SK-N-SH (cell line): ENCODE results near the gene NUTF2. TPM values are rescaled to one million over a fixed set of nuclear protein-coding genes. Genes with fewer than 3 reads are reported as not detected.

ENCODE experiments used
- CTCF ChIA-PET: fragments of 300-600, 350-600 bp; formaldehyde crosslinking; extraction: SDS; loops from one replicate; lab custom pipeline; 2021; lab: Yijun Ruan, JAX
- POLR2A ChIA-PET: fragments of 350-600 bp; sonication (Branson Sonifier 250); formaldehyde crosslinking; extraction: SDS; loops from one replicate; lab custom pipeline; 2020; ENCODE audit warnings: antibody characterized with exemption, inconsistent platforms; lab: Yijun Ruan, JAX
- DNase-seq: peaks from one replicate; pipeline ENCODE4 v3.0.0; 2012
- H2AFZ ChIP-seq: fragments of 200-600 bp; sonication (generic); 2 replicates; pipeline ENCODE4 v1.8.1; 2016; ENCODE audit warnings: antibody characterized with exemption, mild to moderate bottlenecking, low read depth
- H3F3A ChIP-seq: fragments of 200-600 bp; sonication (generic); replicated peaks from 2 replicates; pipeline ENCODE3; 2016; ENCODE audit warnings: antibody characterized with exemption, mild to moderate bottlenecking; ENCODE audit not compliant: insufficient read depth
- H3K27ac ChIP-seq, 2 experiments: fragments of 200-500 bp in 1 of 2; fragments of 200-600 bp in 1 of 2; sonication (Bioruptor generic) in 1 of 2; sonication (generic), shearing (Covaris generic) in 1 of 2; 2 replicates each; pipeline versions ENCODE4 v1.5.1 to v1.6.1; 2014 to 2016; ENCODE audit warnings: low read depth in 2 of 2, inconsistent platforms in 1 of 2, low read length in 1 of 2, mild to moderate bottlenecking in 1 of 2, mixed read lengths in 1 of 2
- H3K27me3 ChIP-seq: fragments of 200-600 bp; sonication (generic), shearing (Covaris generic); 2 replicates; pipeline ENCODE4 v1.6.1; 2016; ENCODE audit warnings: mixed run types; ENCODE audit not compliant: insufficient read depth
- H3K36me3 ChIP-seq, 2 experiments: fragments of 200-500 bp in 1 of 2; fragments of 200-600 bp in 1 of 2; sonication (Bioruptor generic) in 1 of 2; sonication (generic) in 1 of 2; replicated peaks in 1 of 2; 2 replicates each; pipeline versions ENCODE3 to v1.5.1; 2014 to 2016; ENCODE audit warnings: low read length in 1 of 2, mild to moderate bottlenecking in 1 of 2; ENCODE audit not compliant: insufficient read depth in 2 of 2, control insufficient read depth in 1 of 2
- H3K4me1 ChIP-seq, 2 experiments: fragments of 200-500 bp in 1 of 2; fragments of 200-600 bp in 1 of 2; sonication (Bioruptor generic) in 1 of 2; sonication (generic), shearing (Covaris generic) in 1 of 2; 2 replicates each; pipeline versions ENCODE4 v1.5.1 to v1.6.1; 2014 to 2016; ENCODE audit warnings: low read depth in 1 of 2, low read length in 1 of 2, mixed run types in 1 of 2; ENCODE audit not compliant: insufficient read depth in 2 of 2, control insufficient read depth in 1 of 2
- H3K4me2 ChIP-seq: fragments of 200-600 bp; sonication (generic), shearing (Covaris generic); 2 replicates; pipeline ENCODE4 v1.6.1; 2017; ENCODE audit warnings: mixed run types
- H3K4me3 ChIP-seq, 2 experiments: fragments of 200-500 bp in 1 of 2; fragments of 200-600 bp in 1 of 2; sonication (Bioruptor generic) in 1 of 2; sonication (generic), shearing (Covaris generic) in 1 of 2; 2 replicates each; pipeline versions ENCODE4 v1.5.1 to v1.8.1; 2014 to 2016; ENCODE audit warnings: low read depth in 2 of 2, inconsistent platforms in 1 of 2, low read length in 1 of 2, mild to moderate bottlenecking in 1 of 2, mixed read lengths in 1 of 2, moderate library complexity in 1 of 2
- H3K79me2 ChIP-seq: fragments of 200-600 bp; sonication (generic); 2 replicates; pipeline ENCODE4 v1.8.1; 2017; ENCODE audit warnings: mild to moderate bottlenecking; ENCODE audit not compliant: insufficient read depth
- H3K9ac ChIP-seq: fragments of 200-600 bp; sonication (generic); 2 replicates; pipeline ENCODE4 v1.6.1; 2017; ENCODE audit warnings: mixed run types
- H3K9me2 ChIP-seq: fragments of 200-600 bp; sonication (generic); 2 replicates; pipeline ENCODE4 v1.6.1; 2017; ENCODE audit warnings: mixed run types
- H3K9me3 ChIP-seq: fragments of 200-600 bp; sonication (generic); 2 replicates; pipeline ENCODE4 v1.6.1; 2017; ENCODE audit warnings: mixed run types, mild to moderate bottlenecking, moderate library complexity
- H4K20me1 ChIP-seq: fragments of 200-600 bp; sonication (generic); 2 replicates; pipeline ENCODE4 v1.6.1; 2017; ENCODE audit warnings: mild to moderate bottlenecking, mixed run types; ENCODE audit not compliant: insufficient read depth
- CHD2 ChIP-seq: fragments of 150-350 bp; IDR thresholded peaks from 2 replicates; pipeline ENCODE4 v1.6.1; 2018; ENCODE audit warnings: low read length; ENCODE audit not compliant: partially characterized antibody
- ELF1 ChIP-seq: IDR thresholded peaks from 2 replicates; pipeline ENCODE4 v1.4.0; 2012
- FOSL2 ChIP-seq: IDR thresholded peaks from 2 replicates; pipeline ENCODE4 v1.4.0; 2012; ENCODE audit warnings: low read depth, mild to moderate bottlenecking, moderate library complexity, borderline replicate concordance
- FOXM1 ChIP-seq: IDR thresholded peaks from 2 replicates; pipeline ENCODE4 v1.4.0; 2012; ENCODE audit warnings: low read depth, mild to moderate bottlenecking
- GABPA ChIP-seq: IDR thresholded peaks from 2 replicates; pipeline ENCODE4 v1.4.0; 2012; ENCODE audit warnings: low read depth, mild to moderate bottlenecking
- JUND ChIP-seq: IDR thresholded peaks from 2 replicates; pipeline ENCODE4 v1.4.0; 2012
- MXI1 ChIP-seq: IDR thresholded peaks from 2 replicates; pipeline ENCODE4 v1.6.1; 2012; ENCODE audit warnings: mild to moderate bottlenecking, low read depth, low read length, improper control_type of control experiment
- NFIC ChIP-seq: IDR thresholded peaks from 2 replicates; pipeline ENCODE4 v1.4.0; 2012; ENCODE audit warnings: borderline replicate concordance
- POLR2AphosphoS5 ChIP-seq: IDR thresholded peaks from 2 replicates; pipeline ENCODE4 v1.6.1; 2012; ENCODE audit warnings: low read depth, low read length
- RAD21 ChIP-seq: IDR thresholded peaks from 2 replicates; pipeline ENCODE4 v1.6.1; 2012; ENCODE audit warnings: mild to moderate bottlenecking, low read length
- RFX5 ChIP-seq: IDR thresholded peaks from 2 replicates; pipeline ENCODE4 v1.6.1; 2012; ENCODE audit warnings: mild to moderate bottlenecking, improper control_type of control experiment, low read length
- RXRA ChIP-seq: IDR thresholded peaks from 2 replicates; pipeline ENCODE4 v1.4.0; 2012; ENCODE audit warnings: low read depth, mild to moderate bottlenecking, borderline replicate concordance
- SIN3A ChIP-seq: IDR thresholded peaks from 2 replicates; pipeline ENCODE4 v1.6.1; 2012; ENCODE audit warnings: low read depth, mild to moderate bottlenecking, low read length, moderate library complexity, borderline replicate concordance
- SMC3 ChIP-seq: IDR thresholded peaks from 2 replicates; pipeline ENCODE4 v1.6.1; 2012; ENCODE audit warnings: low read depth, low read length, improper control_type of control experiment
- TAF1 ChIP-seq: IDR thresholded peaks from 2 replicates; pipeline ENCODE4 v1.6.1; 2012; ENCODE audit warnings: low read depth, mild to moderate bottlenecking, low read length, moderate library complexity, borderline replicate concordance
- TCF12 ChIP-seq: IDR thresholded peaks from 2 replicates; pipeline ENCODE4 v1.4.0; 2012
- TEAD4 ChIP-seq: IDR thresholded peaks from 2 replicates; pipeline ENCODE4 v1.4.0; 2012; ENCODE audit warnings: mild to moderate bottlenecking, borderline replicate concordance; ENCODE audit not compliant: insufficient read depth
- YY1 ChIP-seq: IDR thresholded peaks from 2 replicates; pipeline ENCODE4 v1.4.0; 2012; ENCODE audit warnings: low read depth, mild to moderate bottlenecking
- WGBS: methylation state at CpG from one replicate; pipeline ENCODE4 v1.1.6; 2017; ENCODE audit warnings: low lambda C conversion rate; 5-methylcytosine and 5-hydroxymethylcytosine counted together
- polyA plus RNA-seq, 3 experiments: library from polyadenylated mRNA; depleted of rRNA; stranded (reverse); fragments of >200 nt; gene quantifications; 2 replicates each; pipeline ENCODE4 v1.2.3, GENCODE V29; 2012
- TF ChIP-seq, protein P1 (sequence below): IDR thresholded peaks from 2 replicates; pipeline ENCODE4 v1.6.1; 2012; ENCODE audit warnings: mild to moderate bottlenecking, low read depth, low read length, moderate library complexity
- TF ChIP-seq, protein P2 (sequence below): IDR thresholded peaks from 2 replicates; pipeline ENCODE4 v1.4.0; 2012; ENCODE audit warnings: low read depth
- TF ChIP-seq, protein P3 (sequence below): IDR thresholded peaks from 2 replicates; pipeline ENCODE4 v1.4.0; 2012; ENCODE audit warnings: low read depth, borderline replicate concordance

NUTF2 gene
- polyA plus RNA-seq, 1 of the 3 experiments (the other 2 are of a cell fraction), result 449 TPM

DNA sequence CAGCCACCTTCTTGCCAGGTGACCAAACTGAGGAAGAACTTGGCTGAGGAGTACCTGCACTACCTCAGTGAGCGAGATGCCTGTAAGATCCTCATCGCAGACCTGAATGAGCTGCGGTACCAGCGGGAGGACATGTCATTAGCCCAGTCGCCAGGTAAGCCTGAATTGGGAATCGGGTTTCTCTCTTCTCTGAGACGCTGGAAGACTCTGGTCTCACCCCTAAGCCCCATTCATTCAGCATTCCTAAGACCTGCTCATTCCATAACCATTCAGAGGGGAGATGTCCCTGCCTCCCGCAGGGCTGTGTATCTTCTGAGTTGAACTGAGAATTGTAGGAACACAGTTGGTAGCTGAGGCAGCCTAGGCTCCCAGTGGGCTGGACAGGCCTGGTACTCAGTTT is 21.6 kb upstream of the NUTF2 start:
- POLR2A ChIA-PET, result no interaction called here
- Histone ChIP-seq H3K4me1 (no peaks in the 10 kb centered on the region), H4K20me1 (no peaks in the 10 kb centered on the region), H3K36me3 (peaks cover 0 to 36% of the 10 kb centered on the region in 2 experiments), H3F3A (no peaks in the 10 kb centered on the region), H3K9me2 (no peaks in the 10 kb centered on the region), H3K27me3 (no peaks in the 10 kb centered on the region), H3K9me3 (no peaks in the 10 kb centered on the region), H3K27ac (no peak overlapping the region), H2AFZ (no peak overlapping the region), H3K9ac (no peak overlapping the region), H3K79me2 (no peaks in the 10 kb centered on the region), H3K4me2 (no peak overlapping the region), H3K4me3 (no peak overlapping the region)
- DNase-seq, result no peak
- TF ChIP-seq, protein P1, sequence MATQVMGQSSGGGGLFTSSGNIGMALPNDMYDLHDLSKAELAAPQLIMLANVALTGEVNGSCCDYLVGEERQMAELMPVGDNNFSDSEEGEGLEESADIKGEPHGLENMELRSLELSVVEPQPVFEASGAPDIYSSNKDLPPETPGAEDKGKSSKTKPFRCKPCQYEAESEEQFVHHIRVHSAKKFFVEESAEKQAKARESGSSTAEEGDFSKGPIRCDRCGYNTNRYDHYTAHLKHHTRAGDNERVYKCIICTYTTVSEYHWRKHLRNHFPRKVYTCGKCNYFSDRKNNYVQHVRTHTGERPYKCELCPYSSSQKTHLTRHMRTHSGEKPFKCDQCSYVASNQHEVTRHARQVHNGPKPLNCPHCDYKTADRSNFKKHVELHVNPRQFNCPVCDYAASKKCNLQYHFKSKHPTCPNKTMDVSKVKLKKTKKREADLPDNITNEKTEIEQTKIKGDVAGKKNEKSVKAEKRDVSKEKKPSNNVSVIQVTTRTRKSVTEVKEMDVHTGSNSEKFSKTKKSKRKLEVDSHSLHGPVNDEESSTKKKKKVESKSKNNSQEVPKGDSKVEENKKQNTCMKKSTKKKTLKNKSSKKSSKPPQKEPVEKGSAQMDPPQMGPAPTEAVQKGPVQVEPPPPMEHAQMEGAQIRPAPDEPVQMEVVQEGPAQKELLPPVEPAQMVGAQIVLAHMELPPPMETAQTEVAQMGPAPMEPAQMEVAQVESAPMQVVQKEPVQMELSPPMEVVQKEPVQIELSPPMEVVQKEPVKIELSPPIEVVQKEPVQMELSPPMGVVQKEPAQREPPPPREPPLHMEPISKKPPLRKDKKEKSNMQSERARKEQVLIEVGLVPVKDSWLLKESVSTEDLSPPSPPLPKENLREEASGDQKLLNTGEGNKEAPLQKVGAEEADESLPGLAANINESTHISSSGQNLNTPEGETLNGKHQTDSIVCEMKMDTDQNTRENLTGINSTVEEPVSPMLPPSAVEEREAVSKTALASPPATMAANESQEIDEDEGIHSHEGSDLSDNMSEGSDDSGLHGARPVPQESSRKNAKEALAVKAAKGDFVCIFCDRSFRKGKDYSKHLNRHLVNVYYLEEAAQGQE, result no peak
- TF ChIP-seq ELF1, result no peak
- no peak for TF ChIP-seq TCF12
- TF ChIP-seq, protein P2, sequence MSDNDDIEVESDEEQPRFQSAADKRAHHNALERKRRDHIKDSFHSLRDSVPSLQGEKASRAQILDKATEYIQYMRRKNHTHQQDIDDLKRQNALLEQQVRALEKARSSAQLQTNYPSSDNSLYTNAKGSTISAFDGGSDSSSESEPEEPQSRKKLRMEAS, result no peak
- no peak for TF ChIP-seq RFX5
- TF ChIP-seq SMC3, result no peak
- no peak for TF ChIP-seq YY1
- TF ChIP-seq CHD2, result no peak
- no peak for TF ChIP-seq TAF1
- TF ChIP-seq, protein P3, sequence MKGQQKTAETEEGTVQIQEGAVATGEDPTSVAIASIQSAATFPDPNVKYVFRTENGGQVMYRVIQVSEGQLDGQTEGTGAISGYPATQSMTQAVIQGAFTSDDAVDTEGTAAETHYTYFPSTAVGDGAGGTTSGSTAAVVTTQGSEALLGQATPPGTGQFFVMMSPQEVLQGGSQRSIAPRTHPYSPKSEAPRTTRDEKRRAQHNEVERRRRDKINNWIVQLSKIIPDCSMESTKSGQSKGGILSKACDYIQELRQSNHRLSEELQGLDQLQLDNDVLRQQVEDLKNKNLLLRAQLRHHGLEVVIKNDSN, result no peak
- no peak for TF ChIP-seq FOXM1
- TF ChIP-seq POLR2AphosphoS5, result no peak
- 92% methylated on average over 7 of the region's 8 CpGs for WGBS
- CTCF ChIA-PET, result interaction anchor here (5.7 kb wide), 1 partner anchor 9 kb away, joined by 77 read pairs; no protein-coding TSS in a partner anchor

DNA sequence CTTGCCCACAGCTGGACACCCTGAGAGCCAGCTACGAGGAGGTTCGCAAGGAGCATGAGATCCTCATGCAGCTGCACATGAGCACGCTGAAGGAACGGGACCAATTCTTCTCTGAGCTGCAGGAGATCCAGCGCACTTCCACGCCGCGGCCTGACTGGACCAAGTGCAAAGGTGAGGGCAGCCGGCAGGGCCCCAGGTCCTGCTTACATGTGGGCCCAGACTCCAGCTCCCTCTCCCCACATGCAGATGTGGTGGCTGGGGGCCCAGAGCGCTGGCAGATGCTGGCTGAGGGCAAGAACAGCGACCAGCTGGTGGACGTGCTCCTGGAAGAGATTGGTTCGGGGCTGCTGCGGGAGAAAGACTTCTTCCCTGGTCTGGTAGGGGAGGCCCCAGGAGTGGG is 20.8 kb upstream of the NUTF2 start:
- Histone ChIP-seq H3K9ac (no peak overlapping the region), H4K20me1 (no peaks in the 10 kb centered on the region), H3K27me3 (no peaks in the 10 kb centered on the region), H3K79me2 (no peaks in the 10 kb centered on the region), H3K27ac (no peak overlapping the region), H3K36me3 (peaks cover 0 to 44% of the 10 kb centered on the region in 2 experiments), H3K9me2 (no peaks in the 10 kb centered on the region), H3K9me3 (no peaks in the 10 kb centered on the region), H3K4me1 (no peaks in the 10 kb centered on the region), H3F3A (no peaks in the 10 kb centered on the region), H2AFZ (no peak overlapping the region), H3K4me2 (no peak overlapping the region), H3K4me3 (no peak overlapping the region)
- POLR2A ChIA-PET, result interaction anchor here (0.6 kb wide), 1 partner anchor 9 kb away, joined by 3 read pairs; no protein-coding TSS in a partner anchor
- CTCF ChIA-PET, result interaction anchor here (1.1 to 5.7 kb wide), 2 partner anchors 10 to 153 kb away, joined by 4 to 77 read pairs; no protein-coding TSS in a partner anchor
- no peak for DNase-seq
- 97% methylated on average over 10 of the region's 14 CpGs for WGBS
- TF ChIP-seq NFIC (no peak), GABPA (no peak), JUND (no peak), RAD21 (no peak), TAF1 (no peak), SIN3A (no peak), TCF12 (no peak), MXI1 (no peak), FOXM1 (no peak), CHD2 (no peak), RXRA (no peak), TEAD4 (no peak), POLR2AphosphoS5 (no peak), FOSL2 (no peak)
- TF ChIP-seq, protein P3, result no peak
- TF ChIP-seq, protein P2, result no peak
